HEK293 (cell line): Measurements from ENCODE around the gene RPL36.
A peak's percentile ranks its signal among the peaks of the same experiment; 100 is the strongest.

Source experiments
- BCL6B ChIP-seq: fragments of 450-650 bp; formaldehyde crosslinking; IDR thresholded peaks from 2 replicates; pipeline ENCODE4 v1.5.1; 2017; ENCODE audit warnings: missing biosample characterization, missing genetic modification characterization
- FEZF1 ChIP-seq: fragments of 450-650 bp; formaldehyde crosslinking; IDR thresholded peaks from 2 replicates; pipeline ENCODE4 v1.5.1; 2016; ENCODE audit warnings: missing biosample characterization, missing genetic modification characterization
- GLI4 ChIP-seq: fragments of 450-650 bp; formaldehyde crosslinking; IDR thresholded peaks from 2 replicates; pipeline ENCODE4 v1.5.1; 2016; ENCODE audit warnings: missing biosample characterization, missing genetic modification characterization
- HIC1 ChIP-seq: fragments of 450-650 bp; formaldehyde crosslinking; IDR thresholded peaks from 2 replicates; pipeline ENCODE4 v1.5.1; 2016; ENCODE audit warnings: missing biosample characterization, missing genetic modification characterization
- KLF10 ChIP-seq: fragments of 450-650 bp; IDR thresholded peaks from 2 replicates; pipeline ENCODE4 v1.5.1; 2018; ENCODE audit warnings: missing biosample characterization, mild to moderate bottlenecking, missing genetic modification characterization
- OVOL3 ChIP-seq: fragments of 450-650 bp; formaldehyde crosslinking; IDR thresholded peaks from 2 replicates; pipeline ENCODE4 v1.5.1; 2016; ENCODE audit warnings: missing biosample characterization, missing genetic modification characterization
- PBX3 ChIP-seq: sonication (generic); formaldehyde crosslinking; IDR thresholded peaks from 2 replicates; pipeline ENCODE4 v1.8.1; 2022; ENCODE audit warnings: mild to moderate bottlenecking, moderate library complexity, missing genetic modification reagents
- ZBTB26 ChIP-seq: fragments of 450-650 bp; formaldehyde crosslinking; optimal IDR thresholded peaks from 2 replicates; pipeline ENCODE3; 2016; ENCODE audit warnings: missing biosample characterization, mild to moderate bottlenecking, missing genetic modification characterization
- ZBTB8A ChIP-seq: fragments of 450-650 bp; formaldehyde crosslinking; IDR thresholded peaks from 2 replicates; pipeline ENCODE4 v1.5.1; 2016; ENCODE audit warnings: missing biosample characterization, missing genetic modification characterization
- ZNF112 ChIP-seq: fragments of 450-650 bp; formaldehyde crosslinking; IDR thresholded peaks from 2 replicates; pipeline ENCODE4 v1.5.0; 2017; ENCODE audit warnings: missing biosample characterization, missing genetic modification characterization
- ZNF138 ChIP-seq: fragments of 450-650 bp; formaldehyde crosslinking; IDR thresholded peaks from 2 replicates; pipeline ENCODE4 v1.5.1; 2016; ENCODE audit warnings: missing biosample characterization, missing genetic modification characterization, borderline replicate concordance
- ZNF169 ChIP-seq: fragments of 450-650 bp; formaldehyde crosslinking; IDR thresholded peaks from 2 replicates; pipeline ENCODE4 v1.5.1; 2016; ENCODE audit warnings: missing biosample characterization, missing genetic modification characterization
- ZNF18 ChIP-seq: fragments of 450-650 bp; formaldehyde crosslinking; IDR thresholded peaks from 2 replicates; pipeline ENCODE4 v1.5.1; 2016; ENCODE audit warnings: missing biosample characterization, missing genetic modification characterization
- ZNF184 ChIP-seq: fragments of 450-650 bp; IDR thresholded peaks from 2 replicates; pipeline ENCODE4 v1.5.1; 2018; ENCODE audit warnings: missing biosample characterization, mild to moderate bottlenecking, missing genetic modification characterization
- ZNF211 ChIP-seq: fragments of 450-650 bp; formaldehyde crosslinking; IDR thresholded peaks from 2 replicates; pipeline ENCODE4 v1.5.1; 2016; ENCODE audit warnings: low read depth, missing biosample characterization, missing genetic modification characterization
- ZNF24 ChIP-seq: fragments of 450-650 bp; formaldehyde crosslinking; IDR thresholded peaks from 2 replicates; pipeline ENCODE4 v1.5.1; 2016; ENCODE audit warnings: missing biosample characterization, missing genetic modification characterization
- ZNF366 ChIP-seq: fragments of 450-650 bp; formaldehyde crosslinking; conservative IDR thresholded peaks from 2 replicates; pipeline ENCODE4 v1.5.1; 2016; ENCODE audit warnings: missing biosample characterization, missing genetic modification characterization
- ZNF398 ChIP-seq: fragments of 450-650 bp; formaldehyde crosslinking; IDR thresholded peaks from 2 replicates; pipeline ENCODE4 v1.5.1; 2017; ENCODE audit warnings: missing biosample characterization, missing genetic modification characterization
- ZNF426 ChIP-seq: fragments of 450-650 bp; formaldehyde crosslinking; IDR thresholded peaks from 2 replicates; pipeline ENCODE4 v1.5.1; 2017; ENCODE audit warnings: missing biosample characterization, missing genetic modification characterization, mild to moderate bottlenecking, inconsistent platforms, moderate library complexity
- ZNF449 ChIP-seq: fragments of 450-650 bp; formaldehyde crosslinking; IDR thresholded peaks from 2 replicates; pipeline ENCODE4 v1.5.1; 2017; ENCODE audit warnings: missing biosample characterization, mild to moderate bottlenecking, missing genetic modification characterization, moderate library complexity
- ZNF548 ChIP-seq: fragments of 450-650 bp; formaldehyde crosslinking; IDR thresholded peaks from 2 replicates; pipeline ENCODE4 v1.5.1; 2016; ENCODE audit warnings: missing biosample characterization, missing genetic modification characterization
- ZNF555 ChIP-seq: fragments of 450-650 bp; formaldehyde crosslinking; conservative IDR thresholded peaks from 2 replicates; pipeline ENCODE4 v1.5.1; 2017; ENCODE audit warnings: missing biosample characterization, mild to moderate bottlenecking, missing genetic modification characterization, inconsistent platforms
- ZNF623 ChIP-seq: fragments of 450-650 bp; formaldehyde crosslinking; IDR thresholded peaks from 2 replicates; pipeline ENCODE4 v1.5.1; 2016; ENCODE audit warnings: missing biosample characterization, missing genetic modification characterization
- ZNF658 ChIP-seq: fragments of 450-650 bp; formaldehyde crosslinking; IDR thresholded peaks from 2 replicates; pipeline ENCODE4; 2016; ENCODE audit warnings: missing biosample characterization, missing genetic modification characterization
- ZNF704 ChIP-seq: fragments of 450-650 bp; formaldehyde crosslinking; IDR thresholded peaks from 2 replicates; pipeline ENCODE4 v1.5.1; 2016; ENCODE audit warnings: missing biosample characterization, missing genetic modification characterization
- ZNF785 ChIP-seq: fragments of 450-650 bp; formaldehyde crosslinking; IDR thresholded peaks from 2 replicates; pipeline ENCODE4 v1.5.1; 2016; ENCODE audit warnings: missing biosample characterization, missing genetic modification characterization
- ZXDB ChIP-seq: fragments of 450-650 bp; formaldehyde crosslinking; IDR thresholded peaks from 2 replicates; pipeline ENCODE4 v1.5.1; 2016; ENCODE audit warnings: missing biosample characterization, missing genetic modification characterization

RPL36 gene

GRCh38 chr19:5697022-5697889 lies 7.2 kb downstream of the RPL36 start (continued):
- 0 out of 2 replicates have a peak, but pooled peaks have one; percentile 68 for TF ChIP-seq HIC1 (tag by site-specific recombination)
- TF ChIP-seq ZNF112 (tag by site-specific recombination), result no peak
- no peak for TF ChIP-seq ZNF184
- no peak for TF ChIP-seq ZNF426 (tag by site-specific recombination)
- no peak for TF ChIP-seq PBX3
- TF ChIP-seq ZNF658 (tag by site-specific recombination), result no peak
- peak; percentile 29; the same call in 1 of the 2 replicates for TF ChIP-seq ZBTB8A (tag by site-specific recombination)
- peak; percentile 87 for TF ChIP-seq ZXDB (tag by site-specific recombination)
- no peak for TF ChIP-seq OVOL3 (tag by site-specific recombination)
- no peak for TF ChIP-seq ZNF211 (tag by site-specific recombination)
- no peak for TF ChIP-seq ZBTB26 (tag by site-specific recombination)
- TF ChIP-seq GLI4, result no peak
- TF ChIP-seq BCL6B (tag by site-specific recombination), result no peak
- TF ChIP-seq ZNF555 (tag by site-specific recombination), result no peak
- TF ChIP-seq ZNF138 (tag by site-specific recombination), result no peak
- peak; percentile 62; the same call in 1 of the 2 replicates for TF ChIP-seq ZNF24 (tag by site-specific recombination)
- no peak for TF ChIP-seq ZNF169 (tag by site-specific recombination)
- no peak for TF ChIP-seq ZNF785
- no peak for TF ChIP-seq ZNF449 (tag by site-specific recombination)
- no peak for TF ChIP-seq ZNF704 (tag by site-specific recombination)
- TF ChIP-seq ZNF398, result peak; percentile 97
- TF ChIP-seq FEZF1 (tag by site-specific recombination), result no peak
- peak; percentile 100 for TF ChIP-seq ZNF623 (tag by site-specific recombination)
- no peak for TF ChIP-seq KLF10 (tag by site-specific recombination)
- no peak for TF ChIP-seq ZNF548
- peak; percentile 50; the same call in 1 of the 2 replicates for TF ChIP-seq ZNF18
- TF ChIP-seq ZNF366 (tag by site-specific recombination), result peak; percentile 86
